Mucosa of descending colon (tissue), 3 donors: ENCODE results near the gene NR2F2. TPM values are rescaled to one million over a fixed set of nuclear protein-coding genes. Genes with fewer than 3 reads are reported as not detected.

Source experiments
- ATAC-seq: fragments of 200-7000 bp; cut with Tn5 transposase; one replicate; pipeline ENCODE4 v1.9.1; 2020; ENCODE audit warnings: mild to moderate bottlenecking, moderate library complexity
- DNase-seq, 3 donors: peaks; one replicate each; pipeline ENCODE4 v3.0.0-alpha.2; 2020
- H3K36me3 ChIP-seq: fragments of 200-600 bp; one replicate; pipeline ENCODE4 v1.8.0; 2021; ENCODE audit warnings: low read depth, mild to moderate bottlenecking
- H3K4me1 ChIP-seq: fragments of 200-600 bp; one replicate; pipeline ENCODE4 v1.8.0; 2021; ENCODE audit warnings: low read depth, mild to moderate bottlenecking
- H3K4me3 ChIP-seq: fragments of 200-600 bp; one replicate; pipeline ENCODE4 v1.8.0; 2021; ENCODE audit warnings: mild to moderate bottlenecking
- H3K9me3 ChIP-seq: fragments of 200-600 bp; one replicate; pipeline ENCODE4 v1.8.0; 2021; ENCODE audit warnings: mild to moderate bottlenecking
- CTCF ChIP-seq: fragments of 200-600 bp; IDR thresholded peaks from one replicate; pipeline ENCODE4 v1.8.0; 2022; ENCODE audit warnings: antibody characterized with exemption, mild to moderate bottlenecking
- intact Hi-C, 2 donors: fragments of 100-400 bp; cut with DNase I in 1 of 2; cut with micrococcal nuclease in 1 of 2; formaldehyde crosslinking; loops; one replicate each; pipeline versions ENCODE4 v1.11.0 to v1.11.1; 2022; cut with DNase I, micrococcal nuclease
- total RNA-seq, 3 donors: library from RNA; stranded (reverse); fragmentation: NEBNext Ultra II Directional in 2 of 3; extraction: Animal tissue kit (Norgen Biotek cat#: 25700) in 2 of 3; gene quantifications; one replicate each; pipeline versions ENCODE4 v1.2.1 to v1.2.4, GENCODE V29; 2021 to 2023
- donor health status: DM: no; HTN: no; CAD: no; lungs with moderate emphysema.
- donor health status: DM: no; HTN: no; CAD: no.
- donor health status: DM: no; HTN: yes; CAD: no.

NR2F2 gene
- total RNA-seq, 3 donors from 2014 or later: 31.9 to 79.3 (median 36.8) TPM

- Histone ChIP-seq H3K36me3 (no peaks in the 10 kb centered on the region), H3K4me3 (no peak overlapping the region), H3K9me3 (no peaks in the 10 kb centered on the region), H3K4me1 (peaks cover 3% of the 10 kb centered on the region)
- no peak for DNase-seq
- no peak for TF ChIP-seq CTCF
- ATAC-seq: no peak
- intact Hi-C loops: no loop called here
Measured at GRCh38 chr15:96316953-96317629, 13.4 kb upstream of the NR2F2 start.

GRCh38 chr15:96320107-96320506, 10.4 kb upstream of the NR2F2 start:
- intact Hi-C loops: no loop called here
- no peak for DNase-seq
- H3K4me3 ChIP-seq: no peak overlapping the region
- H3K9me3 ChIP-seq: no peaks in the 10 kb centered on the region
- no peaks in the 10 kb centered on the region for H3K36me3 ChIP-seq
- peaks cover 3% of the 10 kb centered on the region for H3K4me1 ChIP-seq
- TF ChIP-seq CTCF: no peak
- ATAC-seq: no peak

- ATAC-seq (no peak), DNase-seq (no peak)
- intact Hi-C loops: no loop called here
- H3K4me3 ChIP-seq: no peak overlapping the region
- no peaks in the 10 kb centered on the region for H3K36me3 ChIP-seq
- peaks cover 7% of the 10 kb centered on the region for H3K4me1 ChIP-seq
- TF ChIP-seq CTCF: no peak
- H3K9me3 ChIP-seq: no peaks in the 10 kb centered on the region
Measured at GRCh38 chr15:96320703-96321638, 9.5 kb upstream of the NR2F2 start.

GRCh38 chr15:96321639-96322535, 8.6 kb upstream of the NR2F2 start:
- H3K9me3 ChIP-seq: no peaks in the 10 kb centered on the region
- no peaks in the 10 kb centered on the region for H3K36me3 ChIP-seq
- H3K4me1 ChIP-seq: peaks cover 14% of the 10 kb centered on the region
- DNase-seq (no peak), ATAC-seq (peak; percentile 48)
- intact Hi-C loops: no loop called here
- no peak for TF ChIP-seq CTCF
- H3K4me3 ChIP-seq: no peak overlapping the region

- Histone ChIP-seq H3K4me1 (peaks cover 16% of the 10 kb centered on the region), H3K4me3 (no peak overlapping the region), H3K36me3 (no peaks in the 10 kb centered on the region), H3K9me3 (no peaks in the 10 kb centered on the region)
- DNase-seq (peak in 2 of 3 donors; percentile 15 to 47), ATAC-seq (peak; percentile 17)
- intact Hi-C loops: no loop called here
- no peak for TF ChIP-seq CTCF
Measured at GRCh38 chr15:96322536-96323318, 7.8 kb upstream of the NR2F2 start.
